GM10266 (cell line): Measurements from ENCODE around the gene MLPH.

ENCODE experiments used
- DNase-seq: peaks from one replicate; pipeline ENCODE4 v3.0.0; 2012; ENCODE audit errors: extremely low spot score
- CTCF ChIP-seq: IDR thresholded peaks from 2 replicates; pipeline ENCODE4 v1.5.1; 2012; ENCODE audit warnings: mild to moderate bottlenecking, low read depth; ENCODE audit not compliant: control insufficient read depth, insufficient read depth; ENCODE audit errors: missing control alignments

MLPH gene

DNA sequence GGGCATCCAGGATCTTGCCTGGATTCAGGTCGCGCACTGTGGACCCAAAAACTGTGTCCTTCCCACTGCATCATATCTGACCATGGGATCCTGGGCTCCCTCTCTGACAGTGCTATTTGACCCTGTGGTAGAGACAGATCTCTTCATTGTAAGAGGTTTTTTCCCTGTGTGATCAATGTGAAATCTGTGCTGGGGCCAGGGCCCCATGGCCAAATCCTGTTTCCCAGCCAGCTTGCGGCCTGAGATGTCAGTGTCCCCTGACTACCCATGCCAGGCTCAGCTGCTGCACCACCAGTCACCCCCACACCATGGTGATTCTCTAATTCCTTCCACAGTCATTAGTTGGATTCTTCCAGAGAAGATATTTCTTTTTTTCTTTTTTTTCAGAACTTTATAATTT is 82.8 kb downstream of the MLPH start:
- no peak for TF ChIP-seq CTCF
- DNase-seq, result no peak

DNA sequence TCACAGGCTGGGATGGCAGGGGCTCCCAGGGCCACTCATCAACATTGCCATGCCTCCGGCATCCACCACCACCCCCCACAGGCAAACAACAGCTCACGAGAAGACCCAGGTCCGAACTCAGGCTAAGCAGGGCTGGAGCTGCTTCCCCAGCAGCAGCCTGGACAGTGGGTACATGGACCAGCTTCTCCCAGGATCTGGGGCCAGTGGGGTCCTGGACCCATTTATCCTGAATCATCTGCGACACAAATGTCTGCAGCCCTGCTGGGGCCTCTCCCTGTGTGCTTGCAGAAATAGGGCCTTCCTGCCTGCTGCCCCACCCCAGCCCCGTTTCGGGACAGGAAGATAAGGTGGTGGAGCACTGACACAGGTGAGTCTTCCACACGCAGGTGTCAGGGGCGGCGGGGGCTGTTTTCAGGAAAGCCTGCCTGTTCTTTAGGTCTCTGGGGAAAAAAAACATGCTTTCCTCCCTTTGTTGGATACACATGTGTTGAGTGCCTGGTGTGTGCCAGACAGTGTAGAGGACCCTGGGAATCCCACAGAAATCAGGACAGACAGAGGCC is 83.8 kb downstream of the MLPH start:
- no peak for DNase-seq
- no peak for TF ChIP-seq CTCF

GRCh38 chr2:237571551-237571950 is 84.5 kb downstream of the MLPH start:
- no peak for DNase-seq
- no peak for TF ChIP-seq CTCF

GRCh38 chr2:237572021-237572741 is 85.1 kb downstream of the MLPH start:
- TF ChIP-seq CTCF, result peak; percentile 96
- DNase-seq, result peak; percentile 92

GRCh38 chr2:237572742-237573101 is 85.7 kb downstream of the MLPH start:
- DNase-seq, result no peak
- no peak for TF ChIP-seq CTCF

DNA sequence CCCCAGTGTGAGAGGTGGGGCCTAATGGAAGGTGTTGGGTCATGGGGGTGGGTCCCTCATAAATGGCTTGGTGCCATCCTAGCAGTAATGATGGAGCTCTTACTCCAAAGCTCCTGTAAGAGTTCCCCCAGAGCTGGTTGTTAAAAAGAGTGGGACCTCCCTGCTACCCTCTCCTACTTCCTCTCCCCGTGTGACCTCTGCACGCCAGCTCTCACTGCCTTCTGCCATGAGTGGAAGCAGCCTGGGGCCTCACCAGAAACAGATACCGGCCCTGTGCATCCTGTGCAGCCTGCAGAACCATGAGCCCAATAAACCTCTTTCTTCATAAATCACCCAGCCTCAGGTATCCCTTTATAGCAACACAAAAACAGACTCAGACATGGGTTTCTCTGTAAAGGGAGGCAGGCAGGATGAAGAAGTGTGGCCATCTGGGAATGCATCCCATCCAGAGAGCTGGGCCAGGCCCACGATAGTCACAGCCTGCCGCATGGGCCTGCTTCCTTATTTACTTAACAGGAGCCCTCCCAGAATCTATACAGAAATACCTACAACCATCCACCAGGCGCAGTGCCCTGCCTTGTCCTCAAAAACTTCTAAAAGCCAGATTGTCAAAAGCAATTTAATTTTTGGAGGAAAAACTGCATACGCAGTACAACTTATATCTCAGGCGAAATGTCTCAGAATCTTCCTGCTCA is 86.8 kb downstream of the MLPH start:
- DNase-seq, result no peak
- no peak for TF ChIP-seq CTCF

DNA sequence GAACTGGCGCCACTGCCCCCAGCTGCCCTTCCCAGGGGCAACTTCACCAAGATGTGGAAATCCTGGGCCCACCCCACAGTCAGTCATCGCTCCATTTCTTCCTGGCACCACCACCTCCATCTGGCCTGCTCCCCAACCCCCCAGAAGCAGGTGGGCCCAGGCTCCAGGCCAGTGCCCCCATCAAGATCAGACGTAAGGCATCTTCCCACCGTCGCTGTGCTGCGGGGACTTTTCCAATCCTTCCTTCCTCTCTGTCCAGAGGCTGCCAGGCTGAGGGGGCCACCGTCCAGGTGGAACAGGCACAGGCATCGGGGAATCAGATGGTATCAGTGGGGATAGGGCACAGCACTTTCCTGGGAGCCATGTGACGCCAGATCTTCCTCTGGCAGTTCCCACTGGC is 87.4 kb downstream of the MLPH start:
- DNase-seq, result no peak

More for the DNA sequence above, 87.4 kb downstream of the MLPH start:
- TF ChIP-seq CTCF, result no peak
